ENCODE measurements around the gene BANK1. TPM values are rescaled to one million over a fixed set of nuclear protein-coding genes. Genes with fewer than 3 reads are reported as not detected.

BANK1 gene
- total RNA-seq, 1 experiment from 2014 or later: 2.2 TPM

GRCh38 chr4:102042871-102043802 lies 252.6 kb downstream of the BANK1 start:
- no peak overlapping the region for H3K4me3 ChIP-seq
- ChIA-PET CTCF (no interaction called here), POLR2A (ENCODE audit: unreplicated experiment) (no interaction called here)
- intact Hi-C loops (cut with micrococcal nuclease; ENCODE audit: unreplicated experiment): no loop called here
- H3K4me2 ChIP-seq: no peak overlapping the region
- H4K20me1 ChIP-seq (ENCODE audit: insufficient read depth): no peaks in the 10 kb centered on the region
- H3F3A ChIP-seq (ENCODE audit: insufficient read depth, low read depth): no peaks in the 10 kb centered on the region
- TF ChIP-seq CTCF (conservative IDR thresholded peaks at IDR 0.05): no peak
- TF ChIP-seq EZH2 (IDR thresholded peaks at IDR 0.05; ENCODE audit: low read depth): no peak
- BruUV-seq (replicated peaks): no TSS peak
- H3K4me1 ChIP-seq (replicated peaks; ENCODE audit: insufficient read depth): no peaks in the 10 kb centered on the region
- no peak for DNase-seq
- no peaks in the 10 kb centered on the region for H3K27me3 ChIP-seq (ENCODE audit: insufficient read depth, low read depth)
- H3K9me2 ChIP-seq (ENCODE audit: insufficient read depth): no peaks in the 10 kb centered on the region
- no peaks in the 10 kb centered on the region for H3K9me3 ChIP-seq (ENCODE audit: insufficient read depth, low read depth)
- H3K79me2 ChIP-seq (ENCODE audit: low read depth): no peaks in the 10 kb centered on the region
- no peaks in the 10 kb centered on the region for H3K36me3 ChIP-seq (ENCODE audit: low read depth)
- no peak overlapping the region for H2AFZ ChIP-seq
- no peak overlapping the region for H3K27ac ChIP-seq

DNA sequence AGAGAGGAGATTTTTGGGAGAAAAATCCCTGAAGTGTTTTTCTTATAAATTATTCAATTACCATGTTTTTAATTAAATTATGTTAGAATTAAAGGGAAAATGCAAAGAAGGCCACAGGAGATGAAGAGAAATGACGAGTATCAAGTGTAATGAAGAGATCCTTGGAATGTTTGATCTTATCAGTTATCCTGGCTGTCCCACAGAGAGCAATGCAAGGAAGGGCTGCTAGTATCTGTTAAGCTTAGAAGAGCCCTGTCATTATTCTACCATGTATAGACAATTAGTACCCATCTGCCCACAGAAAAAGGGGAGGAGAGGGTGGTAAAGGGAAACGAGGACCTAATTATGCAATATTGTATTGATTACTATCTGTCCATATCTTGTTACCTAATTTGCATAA lies 257.1 kb downstream of the BANK1 start:
- POLR2A ChIA-PET (ENCODE audit: unreplicated experiment): no interaction called here
- Histone ChIP-seq H3K36me3 (ENCODE audit: low read depth) (no peaks in the 10 kb centered on the region), H3K27ac (no peak overlapping the region), H3K9me2 (ENCODE audit: insufficient read depth) (no peaks in the 10 kb centered on the region), H3K79me2 (ENCODE audit: low read depth) (no peaks in the 10 kb centered on the region), H4K20me1 (ENCODE audit: insufficient read depth) (no peaks in the 10 kb centered on the region), H3K9me3 (ENCODE audit: insufficient read depth, low read depth) (no peaks in the 10 kb centered on the region), H3K4me3 (no peak overlapping the region), H2AFZ (no peak overlapping the region), H3K4me2 (no peak overlapping the region), H3K4me1 (replicated peaks; ENCODE audit: insufficient read depth) (no peaks in the 10 kb centered on the region), H3K27me3 (ENCODE audit: insufficient read depth, low read depth) (no peaks in the 10 kb centered on the region), H3F3A (ENCODE audit: insufficient read depth, low read depth) (no peaks in the 10 kb centered on the region)
- TF ChIP-seq EZH2 (IDR thresholded peaks at IDR 0.05; ENCODE audit: low read depth): no peak
- TF ChIP-seq CTCF (conservative IDR thresholded peaks at IDR 0.05): no peak
- CTCF ChIA-PET: no interaction called here
- intact Hi-C loops (cut with micrococcal nuclease; ENCODE audit: unreplicated experiment): no loop called here
- DNase-seq: no peak
- no TSS peak for BruUV-seq (replicated peaks)

DNA sequence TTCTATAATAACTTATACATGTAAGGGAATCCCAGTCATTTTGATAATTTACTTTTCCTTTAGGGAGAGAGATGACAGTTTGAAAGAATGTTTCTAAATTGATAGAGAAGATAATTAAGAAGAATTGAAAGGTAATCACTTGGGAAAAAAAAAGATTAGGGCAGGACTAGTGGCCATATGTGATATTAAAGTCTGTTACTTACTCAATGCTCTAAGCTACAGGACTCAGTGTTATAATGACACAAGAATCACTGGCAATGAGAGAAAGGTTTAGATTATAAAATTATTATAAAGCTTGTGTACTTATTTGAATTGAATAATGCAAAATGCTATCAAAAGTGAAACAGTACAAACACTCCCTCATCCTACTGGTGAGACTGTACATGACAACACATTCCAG lies 265.3 kb downstream of the BANK1 start:
- intact Hi-C loops (cut with micrococcal nuclease; ENCODE audit: unreplicated experiment): no loop called here
- BruUV-seq (replicated peaks): no TSS peak
- POLR2A ChIA-PET (ENCODE audit: unreplicated experiment): no interaction called here
- no peaks in the 10 kb centered on the region for H3K79me2 ChIP-seq (ENCODE audit: low read depth)
- DNase-seq: no peak
- H2AFZ ChIP-seq: no peak overlapping the region
- CTCF ChIA-PET: no interaction called here
- no peaks in the 10 kb centered on the region for H3K9me2 ChIP-seq (ENCODE audit: insufficient read depth)
- no peaks in the 10 kb centered on the region for H3K9me3 ChIP-seq (ENCODE audit: insufficient read depth, low read depth)
- H3K27me3 ChIP-seq (ENCODE audit: insufficient read depth, low read depth): no peaks in the 10 kb centered on the region
- H3K36me3 ChIP-seq (ENCODE audit: low read depth): no peaks in the 10 kb centered on the region
- no peaks in the 10 kb centered on the region for H3K4me1 ChIP-seq (replicated peaks; ENCODE audit: insufficient read depth)
- H3K4me2 ChIP-seq: no peak overlapping the region
- H3K27ac ChIP-seq: no peak overlapping the region
- no peaks in the 10 kb centered on the region for H4K20me1 ChIP-seq (ENCODE audit: insufficient read depth)
- H3F3A ChIP-seq (ENCODE audit: insufficient read depth, low read depth): no peaks in the 10 kb centered on the region
- no peak overlapping the region for H3K4me3 ChIP-seq
- TF ChIP-seq EZH2 (IDR thresholded peaks at IDR 0.05; ENCODE audit: low read depth) (no peak), CTCF (conservative IDR thresholded peaks at IDR 0.05) (no peak; the same call in 1 of the 2 replicates)

All from PC-9 (cell line).